HG02759 (cell line): Measurements from ENCODE around the gene SLCO1B3.

ENCODE experiments used
- ATAC-seq: cut with Tn5 transposase; IDR thresholded peaks from one replicate; pipeline ENCODE4 v1.9.1; 2021; ENCODE audit warnings: mild to moderate bottlenecking, moderate library complexity; ENCODE audit not compliant: unreplicated experiment

The SLCO1B3 gene

GRCh38 chr12:20883288-20883687, 72.8 kb downstream of the SLCO1B3 start:
- ATAC-seq, result no peak

DNA sequence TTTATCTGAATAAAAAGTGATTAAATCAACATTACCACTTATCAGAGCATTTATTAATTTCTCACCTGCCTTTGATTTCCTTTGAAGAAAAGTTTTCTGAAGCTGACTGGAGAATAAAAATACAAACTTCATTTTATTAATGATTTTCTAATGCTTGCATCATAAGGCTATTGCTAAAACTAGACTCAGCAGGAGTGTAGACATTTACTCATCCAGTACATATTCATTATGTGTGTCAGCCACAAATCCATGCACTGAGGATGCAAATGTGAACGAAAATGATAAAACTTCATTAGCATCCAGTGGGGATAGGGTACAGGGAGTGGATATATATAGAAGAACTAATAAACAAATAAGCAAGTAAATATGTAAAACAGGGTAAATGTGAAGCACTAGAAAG, 74.6 kb downstream of the SLCO1B3 start:
- no peak for ATAC-seq

DNA sequence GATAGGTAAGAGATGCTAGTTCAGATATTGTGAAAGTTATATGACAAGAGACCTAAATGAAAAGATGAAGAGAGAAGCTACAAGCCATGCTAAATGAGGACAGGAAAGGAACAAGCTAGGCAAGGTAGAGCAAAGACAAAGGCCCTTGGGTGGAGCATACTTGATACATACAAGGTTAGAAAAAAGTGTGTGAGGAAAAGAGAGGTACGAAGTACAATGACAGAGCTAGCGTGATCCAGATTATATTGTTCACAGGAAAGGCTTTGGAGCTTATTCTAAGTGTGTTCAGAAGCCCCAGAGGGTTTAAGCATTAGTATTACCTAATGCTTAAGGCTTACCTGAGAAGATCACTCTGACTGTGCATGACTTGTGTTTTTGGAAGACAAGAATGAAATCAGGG, 75.0 kb downstream of the SLCO1B3 start:
- ATAC-seq, result no peak

- ATAC-seq, result no peak
Measured at GRCh38 chr12:20917269-20917668, 106.8 kb downstream of the SLCO1B3 start.

DNA sequence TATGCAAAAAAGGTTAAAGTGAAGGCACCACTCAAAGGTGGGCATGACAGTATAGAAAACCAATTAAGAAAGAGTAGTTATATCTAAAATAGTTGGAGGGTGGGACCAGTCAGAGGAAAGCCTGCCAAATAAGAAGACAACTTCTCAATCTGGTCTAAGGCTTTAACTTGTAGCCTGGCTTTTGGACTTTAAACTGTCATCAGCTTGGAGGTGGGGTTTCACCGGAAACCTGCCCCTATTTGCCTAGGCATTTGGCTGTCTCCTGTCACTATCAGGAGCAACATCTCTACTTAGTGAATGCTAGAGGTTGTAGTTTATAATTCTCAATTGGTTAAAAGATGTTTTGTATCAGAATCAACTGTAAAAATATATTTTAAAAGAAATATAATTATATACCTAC, 107.3 kb downstream of the SLCO1B3 start:
- no peak for ATAC-seq

- no peak for ATAC-seq
Measured at GRCh38 chr12:20931894-20932293, 121.4 kb downstream of the SLCO1B3 start.

GRCh38 chr12:20946732-20947131, 136.2 kb downstream of the SLCO1B3 start:
- ATAC-seq, result peak; percentile 65

DNA sequence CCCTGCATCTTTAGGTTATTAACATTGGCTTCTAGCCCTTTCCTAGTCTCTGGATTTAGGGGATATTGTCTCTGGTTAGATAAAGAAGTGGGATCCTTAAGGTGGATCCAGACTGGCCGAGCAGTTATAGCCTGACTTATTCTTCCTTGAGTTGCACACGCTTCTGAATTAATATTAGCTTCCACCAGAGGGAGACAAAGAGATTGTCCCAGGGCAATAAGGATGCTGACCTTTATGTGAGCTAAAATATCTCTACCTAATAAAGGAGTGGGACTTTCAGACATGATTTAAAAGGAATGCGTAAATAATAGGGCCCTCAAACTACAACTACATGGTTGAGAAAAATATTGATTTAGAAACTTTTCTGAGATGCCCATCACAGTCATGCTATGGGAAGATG, 139.7 kb downstream of the SLCO1B3 start:
- peak; percentile 78 for ATAC-seq

GRCh38 chr12:20963303-20963702, 152.8 kb downstream of the SLCO1B3 start:
- ATAC-seq, result no peak

GRCh38 chr12:20963762-20964161, 153.3 kb downstream of the SLCO1B3 start:
- no peak for ATAC-seq
